ENCODE measurements around the gene HMGN4. TPM values are rescaled to one million over a fixed set of nuclear protein-coding genes. Genes with fewer than 3 reads are reported as not detected.

HMGN4 gene
- polyA plus RNA-seq, 1 of the 3 experiments (the other 2 are of a cell fraction), result 76.3 TPM

GRCh38 chr6:26537160-26537845 lies 863 bp upstream of the HMGN4 start (continued):
- TF ChIP-seq CHD2 (IDR thresholded peaks at IDR 0.05; ENCODE audit: low read length, partially characterized antibody), result peak; percentile 29
- peak; percentile 81 for TF ChIP-seq YY1 (IDR thresholded peaks at IDR 0.05; ENCODE audit: low read depth)
- peak; percentile 84; the same call in 1 of the 2 replicates for TF ChIP-seq RCOR1 (IDR thresholded peaks at IDR 0.05; ENCODE audit: low read length)
- peak; percentile 80; the same call in 1 of the 2 replicates for TF ChIP-seq FOSL2 (IDR thresholded peaks at IDR 0.05; ENCODE audit: borderline replicate concordance, low read depth)
- peak; percentile 29; the same call in 1 of the 2 replicates for TF ChIP-seq RFX5 (IDR thresholded peaks at IDR 0.05; ENCODE audit: low read length)
- no peak for TF ChIP-seq ZBTB33 (IDR thresholded peaks at IDR 0.05; ENCODE audit: borderline replicate concordance, low read depth)
- peak; percentile 94 for TF ChIP-seq MXI1 (IDR thresholded peaks at IDR 0.05; ENCODE audit: low read depth, low read length)
- peak; percentile 82 for TF ChIP-seq FOXJ3 (CRISPR knock-in tag; IDR thresholded peaks at IDR 0.05)
- TF ChIP-seq IRF3 (IDR thresholded peaks at IDR 0.05; ENCODE audit: low read depth, low read length), result no peak
- peak; percentile 95 for TF ChIP-seq MAX (IDR thresholded peaks at IDR 0.05; ENCODE audit: low read depth)
- peak; percentile 28 for TF ChIP-seq TCF12 (IDR thresholded peaks at IDR 0.05)

- TF ChIP-seq RCOR1 (IDR thresholded peaks at IDR 0.05; ENCODE audit: low read length) (no peak), EZH2phosphoT487 (IDR thresholded peaks at IDR 0.05; ENCODE audit: borderline replicate concordance, low read depth) (no peak), TEAD4 (IDR thresholded peaks at IDR 0.05; ENCODE audit: borderline replicate concordance, insufficient read depth) (no peak), FOXJ3 (CRISPR knock-in tag; IDR thresholded peaks at IDR 0.05) (no peak), MAX (IDR thresholded peaks at IDR 0.05; ENCODE audit: low read depth) (no peak), JUND (IDR thresholded peaks at IDR 0.05) (no peak), MXI1 (IDR thresholded peaks at IDR 0.05; ENCODE audit: low read depth, low read length) (no peak; the same call in 1 of the 2 replicates), POLR2AphosphoS5 (IDR thresholded peaks at IDR 0.05; ENCODE audit: low read depth, low read length) (no peak), SMC3 (IDR thresholded peaks at IDR 0.05; ENCODE audit: low read depth, low read length) (no peak), REST (IDR thresholded peaks at IDR 0.05; ENCODE audit: low read depth, low read length) (no peak)
- Histone ChIP-seq H3K4me2 (peak overlapping the region; percentile 90), H2AFZ (ENCODE audit: low read depth) (peak overlapping the region; percentile 87), H3K36me3 (replicated peaks in 1 of 2; ENCODE audit: control insufficient read depth in 1 of 2, insufficient read depth in 2 of 2, low read length in 1 of 2) (peaks cover 17 to 22% of the 10 kb centered on the region in 2 experiments), H3K4me3 (ENCODE audit: low read depth in 2 of 2, low read length in 1 of 2) (peak overlapping the region; percentile 60 to 97), H3F3A (replicated peaks; ENCODE audit: insufficient read depth) (peaks cover 34% of the 10 kb centered on the region), H3K9me3 (no peaks in the 10 kb centered on the region), H3K27ac (ENCODE audit: low read depth in 2 of 2, low read length in 1 of 2) (peak overlapping the region; percentile 90 to 96), H3K9me2 (no peaks in the 10 kb centered on the region), H3K9ac (peak overlapping the region; percentile 99), H4K20me1 (ENCODE audit: insufficient read depth) (no peaks in the 10 kb centered on the region), H3K79me2 (ENCODE audit: insufficient read depth) (peaks cover 51% of the 10 kb centered on the region), H3K27me3 (ENCODE audit: insufficient read depth) (no peaks in the 10 kb centered on the region), H3K4me1 (ENCODE audit: control insufficient read depth in 1 of 2, insufficient read depth in 2 of 2, low read depth in 1 of 2, low read length in 1 of 2) (peaks cover 11 to 17% of the 10 kb centered on the region in 2 experiments)
- no peak for DNase-seq
- POLR2A ChIA-PET, result interaction anchor here (0.9 to 2.9 kb wide), 4 partner anchors 12 to 1355 kb away, joined by 4 to 16 read pairs (median 6); a partner anchor contains a TSS
- WGBS (ENCODE audit: low lambda C conversion rate), result 2% methylated on average over 10 of the region's 15 CpGs
- CTCF ChIA-PET, result interaction anchor here (1.0 to 4.9 kb wide), 8 partner anchors 10 to 208 kb away, joined by 4 to 21 read pairs (median 10); no protein-coding TSS in a partner anchor
These were observed 371 bp downstream of the HMGN4 start for GRCh38 chr6:26538572-26538902.

All from SK-N-SH (cell line).